Mucosa of gallbladder (tissue), 1 donor: ENCODE measurements around the gene GPC3. TPM values are rescaled to one million over a fixed set of nuclear protein-coding genes. Genes with fewer than 3 reads are reported as not detected.
"Not testable (repeated sequence)": the region's sequence is repeated elsewhere in the genome, so short reads cannot be mapped to it uniquely, and the experiment has no call there.

Experiments
- DNase-seq: peaks from one replicate; pipeline ENCODE4 v3.0.0-alpha.2; 2020; ENCODE audit warnings: low spot score
- total RNA-seq: library from RNA; stranded (reverse); gene quantifications from one replicate; pipeline ENCODE4 v1.2.1, GENCODE V29; 2021
- donor health status: DM: no; HTN: no; CAD: no.

The GPC3 gene
- total RNA-seq, 1 donor from 2014 or later, result 44.7 TPM

DNA sequence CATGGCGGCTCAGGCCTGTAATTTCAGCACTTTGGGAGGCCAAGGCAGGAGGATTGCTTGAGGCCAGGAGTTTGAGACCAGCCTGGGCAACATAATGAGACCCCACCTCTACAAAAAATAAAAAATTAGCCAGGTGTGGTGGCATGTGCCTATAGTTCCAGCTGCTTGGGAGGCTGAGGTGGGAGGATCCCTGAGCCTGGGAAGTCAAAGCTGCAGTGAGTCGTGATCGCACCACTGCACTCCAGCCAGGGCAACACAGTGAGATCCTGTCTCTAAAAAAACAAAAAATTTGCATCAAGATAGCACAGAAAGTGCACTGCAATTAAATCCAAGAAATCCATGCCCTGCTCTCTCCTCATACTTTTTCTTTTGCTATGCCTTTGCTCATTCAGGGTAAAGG, 458.6 kb downstream of the GPC3 start:
- DNase-seq, result not testable (repeated sequence)

DNA sequence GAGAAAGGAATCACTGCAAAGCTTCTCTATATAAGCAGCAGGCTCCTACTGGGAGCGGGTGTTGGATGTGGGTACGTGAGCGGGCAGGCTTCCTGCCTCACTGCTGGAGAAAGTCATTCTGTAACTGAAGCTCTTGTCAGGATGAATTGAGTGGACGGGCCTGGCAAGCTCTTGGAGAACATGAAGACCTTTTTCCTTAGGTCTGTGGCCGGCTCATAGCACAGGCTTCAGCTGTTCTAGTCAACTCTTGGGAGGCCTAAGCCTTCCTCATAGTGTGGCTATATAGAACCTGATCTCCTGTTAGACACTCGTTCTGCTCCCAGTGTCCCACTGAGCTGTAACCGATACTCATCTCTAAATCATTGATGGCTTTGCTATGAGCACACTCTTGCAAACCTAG, 461.9 kb downstream of the GPC3 start:
- DNase-seq, result no peak

- no peak for DNase-seq
Observed at GRCh38 chrX:133523081-133523487, 462.3 kb downstream of the GPC3 start.

DNA sequence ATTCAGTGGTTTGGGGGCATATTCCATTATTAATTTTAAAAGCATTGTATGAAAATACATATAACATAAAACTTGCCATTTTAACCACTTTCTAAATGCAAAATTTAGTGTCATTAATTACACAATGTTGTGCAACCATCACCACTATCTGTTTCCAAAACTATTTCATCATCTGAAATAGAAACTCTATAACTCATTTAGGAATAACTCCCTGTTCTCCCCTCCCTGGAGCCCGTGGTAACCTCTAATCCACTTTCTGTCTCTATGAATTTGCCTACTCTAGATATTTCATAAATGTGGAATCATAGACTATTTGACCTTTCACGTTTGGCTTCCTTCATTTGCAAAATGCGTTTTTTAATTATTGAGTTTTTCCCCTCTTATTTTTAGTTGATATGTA, 468.7 kb downstream of the GPC3 start:
- DNase-seq, result no peak

- no peak for DNase-seq
Observed at GRCh38 chrX:133514486-133514885, 470.9 kb downstream of the GPC3 start.

DNA sequence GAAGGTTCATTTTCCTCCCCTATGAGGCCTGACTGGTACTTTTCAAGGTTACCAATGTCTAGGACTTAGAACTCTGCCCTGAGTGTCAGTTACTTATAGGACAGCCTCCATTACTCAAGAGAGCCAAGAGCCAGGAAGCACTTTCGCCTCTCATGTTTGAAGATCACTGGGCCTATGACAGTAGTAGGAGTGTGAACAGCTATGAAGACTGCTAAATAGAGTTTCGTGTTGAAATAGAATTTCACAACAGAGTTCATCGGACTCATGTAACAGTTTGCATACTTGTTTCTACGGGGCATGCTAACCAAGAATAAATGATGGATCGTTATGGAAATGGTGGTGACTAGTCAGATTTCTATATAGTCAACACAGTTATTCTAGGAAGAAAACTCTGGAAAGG, 472.3 kb downstream of the GPC3 start:
- no peak for DNase-seq

DNA sequence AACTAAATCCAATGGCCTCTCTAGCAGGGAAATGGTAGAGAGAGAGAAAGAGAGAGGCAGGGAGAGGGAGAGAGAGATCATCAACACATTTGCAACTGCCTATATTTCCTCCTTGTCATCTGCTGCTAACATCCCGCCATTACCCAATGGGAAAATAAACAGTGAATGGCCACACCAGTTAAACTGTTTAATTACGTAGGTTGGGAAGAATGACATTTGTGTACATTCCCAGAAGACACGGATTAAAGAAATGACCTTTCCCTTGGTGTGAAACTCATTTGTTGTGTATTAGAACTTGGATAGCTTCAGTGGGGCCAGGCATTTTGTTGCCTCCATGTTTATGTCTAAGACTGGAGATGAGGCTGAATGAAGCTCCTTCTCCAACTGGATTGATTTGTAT, 474.4 kb downstream of the GPC3 start:
- DNase-seq, result no peak

DNA sequence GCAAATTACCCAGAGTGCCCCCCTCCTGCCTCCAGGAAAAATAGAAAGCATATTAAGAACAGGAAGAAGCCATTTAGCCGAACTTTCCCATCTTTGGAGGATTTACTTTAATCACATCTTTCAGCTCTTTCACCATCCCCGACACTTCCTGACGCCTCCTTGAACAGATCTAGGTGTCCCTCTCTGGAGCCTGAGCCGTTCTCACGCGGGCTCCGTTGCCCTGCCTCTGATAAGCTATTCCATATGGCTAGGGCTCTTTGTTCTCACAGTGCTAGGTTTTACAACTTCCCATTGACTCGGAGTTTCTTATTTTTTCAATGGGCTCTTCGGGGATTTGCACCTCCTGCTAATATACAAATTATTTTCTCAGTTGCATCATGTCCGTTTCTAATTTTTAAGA, 488.0 kb downstream of the GPC3 start:
- no peak for DNase-seq

- peak; percentile 57 for DNase-seq
Observed at GRCh38 chrX:133495464-133496391, 489.7 kb downstream of the GPC3 start.

GRCh38 chrX:133493366-133493765, 492.0 kb downstream of the GPC3 start:
- DNase-seq, result no peak

DNA sequence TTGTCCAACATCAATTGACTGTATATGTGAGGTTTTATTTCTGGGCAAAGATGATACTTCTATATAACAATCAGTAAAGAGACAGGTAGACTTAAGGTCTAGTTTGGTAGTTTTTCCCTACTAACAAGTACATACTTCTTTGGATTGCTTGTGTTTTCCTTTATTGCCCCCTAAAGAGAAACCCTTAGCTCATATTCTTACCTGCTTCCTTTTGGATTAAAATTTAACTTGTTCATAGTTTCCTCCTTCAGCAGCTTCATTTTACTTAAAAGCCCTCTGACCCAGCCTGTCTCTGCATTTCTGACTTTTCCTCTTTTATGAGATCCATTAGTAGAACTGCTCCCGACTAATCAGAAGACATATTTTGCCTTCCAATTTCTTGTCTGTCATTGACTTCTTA, 494.4 kb downstream of the GPC3 start:
- DNase-seq, result no peak
